SKM-1 treated with dmso at 0.1 percent for 144 hours (cell line): ENCODE data around the gene PLEKHA4.
"Not testable (repeated sequence)": the region's sequence is repeated elsewhere in the genome, so short reads cannot be mapped to it uniquely, and the experiment has no call there.

Experiments used
- DNase-seq: peaks from one replicate; lab custom pipeline; 2025; ENCODE audit not compliant: unreplicated experiment; lab: John Stamatoyannopoulos, UW

Gene PLEKHA4

GRCh38 chr19:48799358-48800300 is 68.8 kb downstream of the PLEKHA4 start:
- no peak for DNase-seq

- DNase-seq = no peak
These were observed 69.5 kb downstream of the PLEKHA4 start for GRCh38 chr19:48798937-48799336.

GRCh38 chr19:48797103-48797502 is 71.3 kb downstream of the PLEKHA4 start:
- no peak for DNase-seq

- no peak for DNase-seq
These were observed 71.9 kb downstream of the PLEKHA4 start for GRCh38 chr19:48796298-48797083.

GRCh38 chr19:48795685-48796070 is 72.7 kb downstream of the PLEKHA4 start:
- DNase-seq = no peak

GRCh38 chr19:48795055-48795684 is 73.2 kb downstream of the PLEKHA4 start:
- peak; percentile 58 for DNase-seq

- DNase-seq = no peak
These were observed 74.1 kb downstream of the PLEKHA4 start for GRCh38 chr19:48794291-48794690.

- no peak for DNase-seq
These were observed 75.1 kb downstream of the PLEKHA4 start for GRCh38 chr19:48793271-48793670.

- not testable (repeated sequence) for DNase-seq
These were observed 81.1 kb downstream of the PLEKHA4 start for GRCh38 chr19:48787331-48787730.
